Measurements from ENCODE around the gene MTCL1.

DNA sequence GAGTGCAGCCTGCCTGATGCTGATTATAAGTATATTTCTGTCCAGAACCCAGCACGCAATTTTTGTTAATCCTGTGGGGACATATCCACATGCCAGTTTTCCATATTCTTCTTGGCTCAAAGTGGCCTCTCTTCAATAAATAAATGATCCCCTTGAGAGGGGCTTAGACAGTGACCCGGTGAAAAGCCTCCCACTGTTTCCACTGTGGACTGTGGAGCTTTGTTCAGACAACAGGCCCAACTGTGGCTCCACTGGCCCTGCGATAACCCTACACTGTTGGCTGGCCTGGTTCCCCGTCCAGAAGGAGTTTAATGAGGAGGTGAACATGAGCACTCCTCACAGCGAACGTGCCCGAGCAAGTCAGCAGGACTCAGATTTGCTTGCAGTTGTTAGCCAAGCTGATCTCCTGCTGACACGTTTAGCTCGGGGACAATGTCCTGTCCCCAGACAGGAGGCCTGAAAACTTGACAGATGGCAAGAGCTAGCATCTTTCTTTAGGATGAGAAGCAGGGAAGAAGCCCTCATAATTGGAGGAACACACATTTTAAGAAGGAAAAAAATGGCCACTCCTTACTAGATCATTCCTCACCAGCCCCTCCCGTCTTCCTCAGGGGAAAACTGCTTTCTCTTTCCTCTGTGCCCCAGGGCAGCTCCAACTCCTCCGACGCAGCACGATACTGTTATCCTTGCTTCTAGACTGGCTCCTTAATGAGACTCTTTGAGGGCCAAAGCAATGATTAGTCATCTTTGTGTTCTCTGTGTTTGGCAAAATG is 20.0 kb upstream of the MTCL1 start:
- no peak for TF ChIP-seq POLR2A (IDR thresholded peaks at IDR 0.05)
- no peak for TF ChIP-seq CTCF (IDR thresholded peaks at IDR 0.05)
